Lung (tissue), 12 donors: ENCODE data around the gene RSAD2. TPM values are rescaled to one million over a fixed set of nuclear protein-coding genes. Genes with fewer than 3 reads are reported as not detected.

Experiments used
- ATAC-seq: fragments of 200-7000 bp; cut with Tn5 transposase; one replicate; pipeline ENCODE4 v1.9.1; 2020; ENCODE audit warnings: moderate number of reproducible peaks; ENCODE audit not compliant: insufficient read depth, low FRiP score
- DNase-seq, 3 donors: peaks; one replicate each; pipeline ENCODE4 v3.0.0-alpha.2; 2013 to 2017
- H3K27ac ChIP-seq, 2 donors: one replicate each; pipeline ENCODE4 v1.5.1; 2013; ENCODE audit warnings: mild to moderate bottlenecking in 2 of 2, moderate library complexity in 2 of 2, control low read depth in 1 of 2, inconsistent platforms in 1 of 2, low read depth in 1 of 2, low read length in 1 of 2
- H3K27me3 ChIP-seq, 3 donors: one replicate each; pipeline ENCODE4 v1.5.1; 2013; ENCODE audit warnings: low read length in 2 of 3; ENCODE audit not compliant: control insufficient read depth in 3 of 3, insufficient read depth in 3 of 3
- H3K36me3 ChIP-seq, 4 donors: one replicate each; pipeline ENCODE4 v1.5.1; 2013; ENCODE audit warnings: low read length in 4 of 4, mild to moderate bottlenecking in 1 of 4, moderate library complexity in 1 of 4; ENCODE audit not compliant: control insufficient read depth in 4 of 4, insufficient read depth in 4 of 4
- H3K4me1 ChIP-seq, 5 donors: one replicate each; pipeline ENCODE4 v1.5.1; 2013; ENCODE audit warnings: low read length in 5 of 5, mild to moderate bottlenecking in 2 of 5, moderate library complexity in 1 of 5; ENCODE audit not compliant: control insufficient read depth in 5 of 5, insufficient read depth in 5 of 5
- H3K4me3 ChIP-seq: one replicate; pipeline ENCODE4 v1.5.1; 2013; ENCODE audit warnings: mild to moderate bottlenecking, control low read depth, moderate library complexity
- H3K9ac ChIP-seq, 2 donors: one replicate each; pipeline ENCODE4 v1.5.1; 2013; ENCODE audit warnings: low read length in 2 of 2, control low read depth in 1 of 2; ENCODE audit not compliant: insufficient read depth in 1 of 2
- H3K9me3 ChIP-seq, 4 donors: one replicate each; pipeline ENCODE4 v1.5.1; 2013; ENCODE audit warnings: low read length in 3 of 4, mild to moderate bottlenecking in 1 of 4, moderate library complexity in 1 of 4; ENCODE audit not compliant: control insufficient read depth in 4 of 4, insufficient read depth in 3 of 4
- CTCF ChIP-seq: IDR thresholded peaks from 2 replicates; pipeline ENCODE4 v1.5.1; 2012; ENCODE audit warnings: mild to moderate bottlenecking; ENCODE audit errors: control extremely low read depth, extremely low read depth
- WGBS, 2 donors: extraction: QIAGEN DNeasy Blood & Tissue Kit; methylation state at CpG; one replicate each; pipeline ENCODE4 v1.1.7; 2013; 5-methylcytosine and 5-hydroxymethylcytosine counted together
- polyA plus RNA-seq, 2 donors: library from polyadenylated mRNA; stranded (reverse); fragments of 200-250 nt; gene quantifications; one replicate each; pipeline ENCODE4 v1.2.1, GENCODE V29; 2013
- total RNA-seq, 2 donors: library from RNA; depleted of rRNA in 1 of 2; stranded (reverse); fragments of >200 nt in 1 of 2; gene quantifications; one replicate each; pipeline ENCODE4 v1.2.1, GENCODE V29; 2014 to 2021
- donor health status: control.
- donor health status: control.
- donor health status: Bipolar disorder and iron deficiency.
- donor health status: healthy.
- donor health status: DM: yes; HTN: yes; CAD: no.

Gene RSAD2
- total and polyA plus RNA-seq, 4 donors = 3.3 to 13.2 (median 12.0) TPM

DNA sequence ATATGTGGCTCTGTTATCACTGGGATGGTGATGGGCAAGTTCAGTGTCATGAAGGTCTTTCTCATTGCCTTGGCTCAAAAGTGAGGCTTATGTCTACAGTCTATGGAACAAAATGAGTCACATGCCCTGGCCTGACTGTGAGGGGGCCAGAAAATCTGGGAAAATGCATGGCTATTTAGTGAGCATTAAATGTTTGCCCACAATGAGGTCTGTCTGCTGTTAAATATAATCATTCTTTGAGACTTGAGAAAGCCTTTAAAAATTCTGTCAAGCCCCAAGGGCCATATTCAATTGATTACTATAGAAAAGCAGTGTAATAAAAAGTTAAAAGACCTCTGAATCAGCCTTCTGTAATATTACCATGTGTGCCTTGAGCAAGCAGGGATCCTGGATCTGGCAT is 34.1 kb downstream of the RSAD2 start:
- Histone ChIP-seq H3K27me3 (no peaks in the 10 kb centered on the region), H3K36me3 (no peaks in the 10 kb centered on the region), H3K4me1 (no peaks in the 10 kb centered on the region), H3K9me3 (no peaks in the 10 kb centered on the region), H3K4me3 (no peak overlapping the region), H3K27ac (no peak overlapping the region), H3K9ac (no peak overlapping the region)
- no peak for TF ChIP-seq CTCF
- no peak for DNase-seq
- ATAC-seq = no peak

DNA sequence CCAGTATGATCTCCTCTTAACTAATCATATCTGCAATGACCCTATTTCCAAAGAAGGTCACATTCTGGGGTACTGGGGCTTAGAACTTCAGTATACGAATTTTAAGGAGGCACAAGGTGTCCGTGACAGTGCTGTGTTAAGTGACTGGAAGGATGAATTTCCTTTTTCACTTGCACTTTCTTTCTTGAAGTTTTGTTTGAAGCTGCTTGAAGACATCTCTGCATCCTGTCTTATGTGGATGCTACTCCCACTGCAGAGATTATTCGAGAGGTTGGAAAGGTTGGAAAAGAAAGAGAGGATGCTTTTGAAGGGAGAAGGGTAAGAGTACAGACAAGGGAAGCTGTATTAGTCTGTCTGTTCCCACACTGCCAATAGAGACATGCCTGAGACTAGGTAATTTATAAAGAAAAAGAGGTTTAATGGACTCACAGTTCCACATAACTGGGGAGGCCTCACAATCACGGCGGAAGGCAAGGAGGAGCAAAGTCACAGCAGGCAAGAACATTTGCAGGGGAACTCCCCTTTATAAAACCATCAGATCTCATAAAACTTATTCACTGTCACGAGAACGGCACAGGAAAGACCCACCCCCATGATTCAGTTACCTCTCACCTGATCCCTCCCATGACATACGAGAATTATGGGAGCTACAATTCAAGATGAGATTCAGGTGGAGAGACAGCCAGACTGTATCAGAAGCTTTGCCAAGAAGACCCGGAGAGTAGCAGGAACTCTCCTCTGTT is 36.0 kb downstream of the RSAD2 start:
- H3K27me3 ChIP-seq = no peaks in the 10 kb centered on the region
- 88% methylated on average over 9 of the region's 9 CpGs for WGBS, 2 donors
- H3K9ac ChIP-seq = no peak overlapping the region
- no peaks in the 10 kb centered on the region for H3K9me3 ChIP-seq
- TF ChIP-seq CTCF = no peak
- ATAC-seq (no peak), DNase-seq (no peak)
- no peak overlapping the region for H3K27ac ChIP-seq
- H3K4me1 ChIP-seq = no peaks in the 10 kb centered on the region
- no peak overlapping the region for H3K4me3 ChIP-seq
- no peaks in the 10 kb centered on the region for H3K36me3 ChIP-seq

GRCh38 chr2:6914828-6915227 is 37.3 kb downstream of the RSAD2 start:
- no peak overlapping the region for H3K4me3 ChIP-seq
- H3K9ac ChIP-seq = no peak overlapping the region
- peaks cover 0 to 8% (median 2%) of the 10 kb centered on the region in 5 donors for H3K4me1 ChIP-seq
- TF ChIP-seq CTCF = no peak
- no peak overlapping the region for H3K27ac ChIP-seq
- H3K36me3 ChIP-seq = no peaks in the 10 kb centered on the region
- WGBS, 2 donors = 75 to 88% methylated on average over 3 of the region's 3 CpGs
- ATAC-seq = no peak
- H3K27me3 ChIP-seq = no peaks in the 10 kb centered on the region
- no peak for DNase-seq
- H3K9me3 ChIP-seq = no peaks in the 10 kb centered on the region

- WGBS, 2 donors = 96 to 97% methylated on average over 2 of the region's 2 CpGs
- no peak overlapping the region for H3K4me3 ChIP-seq
- no peak overlapping the region for H3K9ac ChIP-seq
- no peak for ATAC-seq
- H3K27ac ChIP-seq = no peak overlapping the region
- no peak for TF ChIP-seq CTCF
- H3K36me3 ChIP-seq = no peaks in the 10 kb centered on the region
- H3K4me1 ChIP-seq = peaks cover 2 to 14% (median 5%) of the 10 kb centered on the region in 5 donors
- no peaks in the 10 kb centered on the region for H3K27me3 ChIP-seq
- no peaks in the 10 kb centered on the region for H3K9me3 ChIP-seq
- no peak for DNase-seq
These were observed 37.8 kb downstream of the RSAD2 start for GRCh38 chr2:6915399-6915798.
